ENCODE measurements around the gene HYOU1.
"Not testable (repeated sequence)": the region's sequence is repeated elsewhere in the genome, so short reads cannot be mapped to it uniquely, and the experiment has no call there.

DNA sequence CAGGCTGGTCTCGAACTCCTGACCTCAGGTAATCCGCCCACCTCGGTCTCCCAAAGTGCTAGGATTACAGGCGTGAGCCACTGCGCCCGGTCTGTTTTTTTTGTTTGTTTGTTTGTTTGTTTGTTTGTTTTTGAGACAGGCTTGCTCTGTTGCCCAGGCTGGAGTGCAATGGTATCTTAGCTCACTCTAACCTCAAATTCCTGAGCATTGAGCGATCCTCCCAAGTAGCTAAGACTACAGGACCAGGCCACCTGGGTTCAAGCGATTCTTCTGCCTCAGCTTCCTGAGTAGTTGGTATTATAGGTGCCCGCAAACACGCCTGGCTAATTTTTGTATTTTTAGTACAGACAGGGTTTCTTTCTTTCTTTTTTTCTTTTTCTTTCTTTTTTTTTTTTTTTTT lies 23.6 kb downstream of the HYOU1 start:
- TF ChIP-seq, protein P1, sequence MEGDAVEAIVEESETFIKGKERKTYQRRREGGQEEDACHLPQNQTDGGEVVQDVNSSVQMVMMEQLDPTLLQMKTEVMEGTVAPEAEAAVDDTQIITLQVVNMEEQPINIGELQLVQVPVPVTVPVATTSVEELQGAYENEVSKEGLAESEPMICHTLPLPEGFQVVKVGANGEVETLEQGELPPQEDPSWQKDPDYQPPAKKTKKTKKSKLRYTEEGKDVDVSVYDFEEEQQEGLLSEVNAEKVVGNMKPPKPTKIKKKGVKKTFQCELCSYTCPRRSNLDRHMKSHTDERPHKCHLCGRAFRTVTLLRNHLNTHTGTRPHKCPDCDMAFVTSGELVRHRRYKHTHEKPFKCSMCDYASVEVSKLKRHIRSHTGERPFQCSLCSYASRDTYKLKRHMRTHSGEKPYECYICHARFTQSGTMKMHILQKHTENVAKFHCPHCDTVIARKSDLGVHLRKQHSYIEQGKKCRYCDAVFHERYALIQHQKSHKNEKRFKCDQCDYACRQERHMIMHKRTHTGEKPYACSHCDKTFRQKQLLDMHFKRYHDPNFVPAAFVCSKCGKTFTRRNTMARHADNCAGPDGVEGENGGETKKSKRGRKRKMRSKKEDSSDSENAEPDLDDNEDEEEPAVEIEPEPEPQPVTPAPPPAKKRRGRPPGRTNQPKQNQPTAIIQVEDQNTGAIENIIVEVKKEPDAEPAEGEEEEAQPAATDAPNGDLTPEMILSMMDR (IDR thresholded peaks at IDR 0.05): not testable (repeated sequence)
- TF ChIP-seq, protein P2, sequence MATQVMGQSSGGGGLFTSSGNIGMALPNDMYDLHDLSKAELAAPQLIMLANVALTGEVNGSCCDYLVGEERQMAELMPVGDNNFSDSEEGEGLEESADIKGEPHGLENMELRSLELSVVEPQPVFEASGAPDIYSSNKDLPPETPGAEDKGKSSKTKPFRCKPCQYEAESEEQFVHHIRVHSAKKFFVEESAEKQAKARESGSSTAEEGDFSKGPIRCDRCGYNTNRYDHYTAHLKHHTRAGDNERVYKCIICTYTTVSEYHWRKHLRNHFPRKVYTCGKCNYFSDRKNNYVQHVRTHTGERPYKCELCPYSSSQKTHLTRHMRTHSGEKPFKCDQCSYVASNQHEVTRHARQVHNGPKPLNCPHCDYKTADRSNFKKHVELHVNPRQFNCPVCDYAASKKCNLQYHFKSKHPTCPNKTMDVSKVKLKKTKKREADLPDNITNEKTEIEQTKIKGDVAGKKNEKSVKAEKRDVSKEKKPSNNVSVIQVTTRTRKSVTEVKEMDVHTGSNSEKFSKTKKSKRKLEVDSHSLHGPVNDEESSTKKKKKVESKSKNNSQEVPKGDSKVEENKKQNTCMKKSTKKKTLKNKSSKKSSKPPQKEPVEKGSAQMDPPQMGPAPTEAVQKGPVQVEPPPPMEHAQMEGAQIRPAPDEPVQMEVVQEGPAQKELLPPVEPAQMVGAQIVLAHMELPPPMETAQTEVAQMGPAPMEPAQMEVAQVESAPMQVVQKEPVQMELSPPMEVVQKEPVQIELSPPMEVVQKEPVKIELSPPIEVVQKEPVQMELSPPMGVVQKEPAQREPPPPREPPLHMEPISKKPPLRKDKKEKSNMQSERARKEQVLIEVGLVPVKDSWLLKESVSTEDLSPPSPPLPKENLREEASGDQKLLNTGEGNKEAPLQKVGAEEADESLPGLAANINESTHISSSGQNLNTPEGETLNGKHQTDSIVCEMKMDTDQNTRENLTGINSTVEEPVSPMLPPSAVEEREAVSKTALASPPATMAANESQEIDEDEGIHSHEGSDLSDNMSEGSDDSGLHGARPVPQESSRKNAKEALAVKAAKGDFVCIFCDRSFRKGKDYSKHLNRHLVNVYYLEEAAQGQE (IDR thresholded peaks at IDR 0.05; ENCODE audit: low read depth, low read length): not testable (repeated sequence)
